Suppressor macrophage treated with lipopolysaccharide for 4 hours (primary cell): Measurements from ENCODE around the gene KRT76.
"Not testable (repeated sequence)": the region's sequence is repeated elsewhere in the genome, so short reads cannot be mapped to it uniquely, and the experiment has no call there.

Experiments used
- DNase-seq: peaks from one replicate; pipeline ENCODE4 v3.0.0-alpha.2; 2020

Gene KRT76

GRCh38 chr12:52779914-52780313 is 2.8 kb upstream of the KRT76 start:
- DNase-seq, result no peak

- no peak for DNase-seq
These were observed 1.7 kb upstream of the KRT76 start for GRCh38 chr12:52778833-52779232.

GRCh38 chr12:52777566-52777965 is 421 bp upstream of the KRT76 start:
- DNase-seq, result no peak

GRCh38 chr12:52776435-52776834 is 710 bp downstream of the KRT76 start:
- DNase-seq, result no peak

GRCh38 chr12:52774629-52775250 is 2.4 kb downstream of the KRT76 start:
- DNase-seq, result no peak

- peak; percentile 3 for DNase-seq
These were observed 4.4 kb downstream of the KRT76 start for GRCh38 chr12:52772772-52773171.

- DNase-seq, result no peak
These were observed 5.0 kb downstream of the KRT76 start for GRCh38 chr12:52772188-52772587.

- no peak for DNase-seq
These were observed 5.6 kb downstream of the KRT76 start for GRCh38 chr12:52771505-52771904.

GRCh38 chr12:52771088-52771487 is 6.1 kb downstream of the KRT76 start:
- DNase-seq, result no peak

GRCh38 chr12:52769946-52770345 is 7.2 kb downstream of the KRT76 start:
- no peak for DNase-seq

- DNase-seq, result no peak
These were observed 7.8 kb downstream of the KRT76 start for GRCh38 chr12:52769354-52769753.

- DNase-seq, result no peak
These were observed 8.5 kb downstream of the KRT76 start for GRCh38 chr12:52768479-52769200.

GRCh38 chr12:52767427-52767826 is 9.7 kb downstream of the KRT76 start:
- DNase-seq, result no peak

- no peak for DNase-seq
These were observed 10.1 kb downstream of the KRT76 start for GRCh38 chr12:52767020-52767379.

GRCh38 chr12:52766351-52767019 is 10.7 kb downstream of the KRT76 start:
- no peak for DNase-seq

- DNase-seq, result no peak
These were observed 11.4 kb downstream of the KRT76 start for GRCh38 chr12:52765702-52766101.

- no peak for DNase-seq
These were observed 13.2 kb downstream of the KRT76 start for GRCh38 chr12:52763991-52764390.

- DNase-seq, result no peak
These were observed 14.0 kb downstream of the KRT76 start for GRCh38 chr12:52763036-52763659.

- no peak for DNase-seq
These were observed 15.3 kb downstream of the KRT76 start for GRCh38 chr12:52761802-52762201.

- not testable (repeated sequence) for DNase-seq
These were observed 15.9 kb downstream of the KRT76 start for GRCh38 chr12:52761218-52761617.

- no peak for DNase-seq
These were observed 16.5 kb downstream of the KRT76 start for GRCh38 chr12:52760623-52761022.

- DNase-seq, result no peak
These were observed 17.4 kb downstream of the KRT76 start for GRCh38 chr12:52759695-52760094.

- DNase-seq, result peak; percentile 3
These were observed 17.9 kb downstream of the KRT76 start for GRCh38 chr12:52759218-52759617.
